Measurements from ENCODE around the gene MTFMT. TPM values are rescaled to one million over a fixed set of nuclear protein-coding genes. Genes with fewer than 3 reads are reported as not detected.

MTFMT gene
- total RNA-seq, 1 experiment from 2014 or later = 30.4 TPM

- no peaks in the 10 kb centered on the region for H4K20me1 ChIP-seq (ENCODE audit: insufficient read depth)
- H3K9ac ChIP-seq (ENCODE audit: low read length) = no peak overlapping the region
- no peak for TF ChIP-seq CEBPB (IDR thresholded peaks at IDR 0.05; ENCODE audit: low read depth)
- TF ChIP-seq EGR1 (IDR thresholded peaks at IDR 0.05; ENCODE audit: low read depth) = peak; percentile 84
- TF ChIP-seq SP1 (IDR thresholded peaks at IDR 0.05; ENCODE audit: low read depth) = peak; percentile 65
- ATAC-seq = peak; percentile 92
- H3K9me3 ChIP-seq (ENCODE audit: control insufficient read depth in 1 of 2, insufficient read depth in 1 of 2, low read depth in 1 of 2, low read length in 2 of 2) = no peaks in the 10 kb centered on the region
- intact Hi-C loops (cut with micrococcal nuclease) = no loop called here
- POLR2A ChIA-PET = interaction anchor here (0.6 kb wide), 1 partner anchor 15 kb away, joined by 4 read pairs; no protein-coding TSS in a partner anchor
- peak; percentile 84 for DNase-seq (ENCODE audit: low read depth, low spot score)
- no peak overlapping the region for H3K27ac ChIP-seq (ENCODE audit: low read depth, low read length)
- H3K4me3 ChIP-seq (replicated peaks in 1 of 2; ENCODE audit: low read depth in 1 of 2, low read length in 2 of 2) = no peak overlapping the region; a peak in 1 of 4 replicates
- H3K79me2 ChIP-seq (ENCODE audit: insufficient read depth, low read length) = no peaks in the 10 kb centered on the region
- no peaks in the 10 kb centered on the region for H3K36me3 ChIP-seq (ENCODE audit: control insufficient read depth in 1 of 2, insufficient read depth in 2 of 2, low read length in 2 of 2)
- CTCF ChIA-PET = interaction anchor here (1.0 kb wide), 1 partner anchor 38 kb away, joined by 3 read pairs; no protein-coding TSS in a partner anchor
- no TSS peak for BruUV-seq (replicated peaks)
- H3K4me1 ChIP-seq (ENCODE audit: control insufficient read depth in 1 of 2, insufficient read depth in 2 of 2, low read length in 2 of 2) = peaks cover 15 to 20% of the 10 kb centered on the region in 2 experiments
- H2AFZ ChIP-seq (ENCODE audit: low read depth, low read length, poor library complexity, severe bottlenecking) = peak overlapping the region; percentile 30
- peak overlapping the region; percentile 53 for H3K4me2 ChIP-seq (ENCODE audit: low read length)
- H3K27me3 ChIP-seq (ENCODE audit: insufficient read depth, low read length) = no peaks in the 10 kb centered on the region
- RAD21 ChIA-PET (ENCODE audit: low non-redundant PET in 1 of 2, low total read pairs in 2 of 2, uncharacterized antibody in 2 of 2, unreplicated experiment in 2 of 2) = no interaction called here
- H3K9me2 ChIP-seq (ENCODE audit: insufficient read depth) = no peaks in the 10 kb centered on the region
Observed at GRCh38 chr15:65049418-65049840, 20.0 kb upstream of the MTFMT start.

DNA sequence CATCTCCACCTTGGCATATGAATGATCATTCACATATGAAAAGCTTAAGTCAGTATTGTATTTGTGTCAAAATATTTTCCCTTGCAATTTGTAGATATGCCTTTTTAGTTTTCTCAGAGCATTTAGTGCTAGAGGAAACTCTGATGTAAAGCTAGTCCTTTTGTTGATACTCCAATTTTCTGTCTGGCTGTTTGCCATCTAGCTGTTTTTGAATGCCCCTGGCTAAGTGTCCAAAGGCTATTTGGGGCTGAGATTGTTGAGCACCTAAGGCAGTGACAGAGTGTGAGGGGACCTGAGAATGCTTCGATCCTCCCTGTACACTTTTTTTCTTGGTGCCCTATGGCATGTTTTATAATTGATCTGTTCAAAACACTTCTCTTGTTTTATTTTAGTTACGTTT lies 18.8 kb upstream of the MTFMT start:
- Histone ChIP-seq H3K27me3 (ENCODE audit: insufficient read depth, low read length) (no peaks in the 10 kb centered on the region), H3K4me3 (replicated peaks in 1 of 2; ENCODE audit: low read depth in 1 of 2, low read length in 2 of 2) (no peak overlapping the region), H2AFZ (ENCODE audit: low read depth, low read length, poor library complexity, severe bottlenecking) (no peak overlapping the region), H3K9me3 (ENCODE audit: control insufficient read depth in 1 of 2, insufficient read depth in 1 of 2, low read depth in 1 of 2, low read length in 2 of 2) (no peaks in the 10 kb centered on the region), H3K4me1 (ENCODE audit: control insufficient read depth in 1 of 2, insufficient read depth in 2 of 2, low read length in 2 of 2) (peaks cover 21 to 31% of the 10 kb centered on the region in 2 experiments), H3K4me2 (ENCODE audit: low read length) (no peak overlapping the region), H3K9ac (ENCODE audit: low read length) (no peak overlapping the region), H3K9me2 (ENCODE audit: insufficient read depth) (no peaks in the 10 kb centered on the region), H3K27ac (ENCODE audit: low read depth, low read length) (no peak overlapping the region), H4K20me1 (ENCODE audit: insufficient read depth) (no peaks in the 10 kb centered on the region), H3K36me3 (ENCODE audit: control insufficient read depth in 1 of 2, insufficient read depth in 2 of 2, low read length in 2 of 2) (no peaks in the 10 kb centered on the region), H3K79me2 (ENCODE audit: insufficient read depth, low read length) (no peaks in the 10 kb centered on the region)
- no peak for DNase-seq (ENCODE audit: low read depth, low spot score)
- BruUV-seq (replicated peaks) = no TSS peak
- CTCF ChIA-PET = no interaction called here
- no peak for ATAC-seq
- RAD21 ChIA-PET (ENCODE audit: low non-redundant PET in 1 of 2, low total read pairs in 2 of 2, uncharacterized antibody in 2 of 2, unreplicated experiment in 2 of 2) = no interaction called here
- POLR2A ChIA-PET = no interaction called here
- TF ChIP-seq SRF (IDR thresholded peaks at IDR 0.05; ENCODE audit: low read depth) (no peak), ZNF274 (IDR thresholded peaks at IDR 0.05; ENCODE audit: low read depth, low read length) (no peak), YY1 (IDR thresholded peaks at IDR 0.05; ENCODE audit: extremely low read depth, insufficient replicate concordance, low read depth, low read length) (no peak), ELF1 (IDR thresholded peaks at IDR 0.05; ENCODE audit: borderline replicate concordance, low read depth) (no peak), RAD21 (IDR thresholded peaks at IDR 0.05; ENCODE audit: low read depth) (no peak), POLR2A (IDR thresholded peaks at IDR 0.05; ENCODE audit: borderline replicate concordance, extremely low read depth, insufficient read depth, insufficient read length) (no peak), MAX (IDR thresholded peaks at IDR 0.05) (no peak), EGR1 (IDR thresholded peaks at IDR 0.05; ENCODE audit: low read depth) (no peak), TCF7L2 (IDR thresholded peaks at IDR 0.05; ENCODE audit: borderline replicate concordance, extremely low read depth, insufficient read depth, insufficient read length) (no peak), EZH2phosphoT487 (IDR thresholded peaks at IDR 0.05; ENCODE audit: borderline replicate concordance) (no peak), ZBTB33 (IDR thresholded peaks at IDR 0.05; ENCODE audit: extremely low read depth, insufficient replicate concordance, low read length) (no peak), REST (IDR thresholded peaks at IDR 0.05; ENCODE audit: low read depth) (no peak)
- intact Hi-C loops (cut with micrococcal nuclease) = no loop called here

Data from HCT116 (cell line).